ENCODE results near the gene FBXL17. TPM values are rescaled to one million over a fixed set of nuclear protein-coding genes. Genes with fewer than 3 reads are reported as not detected.
A peak's percentile ranks its signal among the peaks of the same experiment; 100 is the strongest.

The FBXL17 gene
- total RNA-seq, 1 experiment from 2014 or later: 3.5 TPM

DNA sequence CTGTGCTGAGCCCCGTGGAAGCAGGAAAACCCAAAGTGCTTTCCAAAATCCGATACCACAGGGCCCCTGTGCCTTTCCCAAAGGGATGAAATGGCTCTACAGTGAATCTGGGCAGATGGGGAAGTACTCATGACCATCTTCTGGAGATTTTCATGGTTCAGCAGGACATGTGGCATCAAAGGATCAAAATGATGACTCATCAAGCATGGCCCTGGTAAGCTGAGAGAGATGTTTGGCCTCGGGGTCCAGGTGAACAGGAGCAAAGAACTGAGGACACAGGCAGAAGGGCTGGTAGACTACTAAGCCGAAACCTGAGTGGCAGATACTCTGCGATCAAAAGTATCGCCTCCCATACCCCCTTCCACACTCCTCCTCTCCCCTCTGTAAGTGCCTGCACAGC, 551.1 kb downstream of the FBXL17 start:
- ChIA-PET POLR2A (no interaction called here), CTCF (interaction anchor here (0.7 kb wide), 1 partner anchor 259 kb away, joined by 3 read pairs; no protein-coding TSS in a partner anchor)
- no peak for TF ChIP-seq NR1H2 (CRISPR knock-in tag; IDR thresholded peaks at IDR 0.05)
- TF ChIP-seq RORB (CRISPR knock-in tag; IDR thresholded peaks at IDR 0.05): no peak
- TF ChIP-seq, protein P1, sequence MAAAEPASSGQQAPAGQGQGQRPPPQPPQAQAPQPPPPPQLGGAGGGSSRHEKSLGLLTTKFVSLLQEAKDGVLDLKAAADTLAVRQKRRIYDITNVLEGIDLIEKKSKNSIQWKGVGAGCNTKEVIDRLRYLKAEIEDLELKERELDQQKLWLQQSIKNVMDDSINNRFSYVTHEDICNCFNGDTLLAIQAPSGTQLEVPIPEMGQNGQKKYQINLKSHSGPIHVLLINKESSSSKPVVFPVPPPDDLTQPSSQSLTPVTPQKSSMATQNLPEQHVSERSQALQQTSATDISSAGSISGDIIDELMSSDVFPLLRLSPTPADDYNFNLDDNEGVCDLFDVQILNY (CRISPR knock-in tag; IDR thresholded peaks at IDR 0.05): no peak
- TF ChIP-seq, protein P2, sequence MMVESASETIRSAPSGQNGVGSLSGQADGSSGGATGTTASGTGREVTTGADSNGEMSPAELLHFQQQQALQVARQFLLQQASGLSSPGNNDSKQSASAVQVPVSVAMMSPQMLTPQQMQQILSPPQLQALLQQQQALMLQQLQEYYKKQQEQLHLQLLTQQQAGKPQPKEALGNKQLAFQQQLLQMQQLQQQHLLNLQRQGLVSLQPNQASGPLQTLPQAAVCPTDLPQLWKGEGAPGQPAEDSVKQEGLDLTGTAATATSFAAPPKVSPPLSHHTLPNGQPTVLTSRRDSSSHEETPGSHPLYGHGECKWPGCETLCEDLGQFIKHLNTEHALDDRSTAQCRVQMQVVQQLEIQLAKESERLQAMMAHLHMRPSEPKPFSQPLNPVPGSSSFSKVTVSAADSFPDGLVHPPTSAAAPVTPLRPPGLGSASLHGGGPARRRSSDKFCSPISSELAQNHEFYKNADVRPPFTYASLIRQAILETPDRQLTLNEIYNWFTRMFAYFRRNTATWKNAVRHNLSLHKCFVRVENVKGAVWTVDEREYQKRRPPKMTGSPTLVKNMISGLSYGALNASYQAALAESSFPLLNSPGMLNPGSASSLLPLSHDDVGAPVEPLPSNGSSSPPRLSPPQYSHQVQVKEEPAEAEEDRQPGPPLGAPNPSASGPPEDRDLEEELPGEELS (CRISPR knock-in tag; IDR thresholded peaks at IDR 0.05): no peak
- no peak for TF ChIP-seq CBFB (CRISPR knock-in tag; IDR thresholded peaks at IDR 0.05; ENCODE audit: low read depth)
- TF ChIP-seq, protein P3, sequence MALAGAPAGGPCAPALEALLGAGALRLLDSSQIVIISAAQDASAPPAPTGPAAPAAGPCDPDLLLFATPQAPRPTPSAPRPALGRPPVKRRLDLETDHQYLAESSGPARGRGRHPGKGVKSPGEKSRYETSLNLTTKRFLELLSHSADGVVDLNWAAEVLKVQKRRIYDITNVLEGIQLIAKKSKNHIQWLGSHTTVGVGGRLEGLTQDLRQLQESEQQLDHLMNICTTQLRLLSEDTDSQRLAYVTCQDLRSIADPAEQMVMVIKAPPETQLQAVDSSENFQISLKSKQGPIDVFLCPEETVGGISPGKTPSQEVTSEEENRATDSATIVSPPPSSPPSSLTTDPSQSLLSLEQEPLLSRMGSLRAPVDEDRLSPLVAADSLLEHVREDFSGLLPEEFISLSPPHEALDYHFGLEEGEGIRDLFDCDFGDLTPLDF (CRISPR knock-in tag; IDR thresholded peaks at IDR 0.05): no peak
- TF ChIP-seq STAT6 (CRISPR knock-in tag; conservative IDR thresholded peaks at IDR 0.05; ENCODE audit: low read depth): no peak
- TF ChIP-seq, protein P4, sequence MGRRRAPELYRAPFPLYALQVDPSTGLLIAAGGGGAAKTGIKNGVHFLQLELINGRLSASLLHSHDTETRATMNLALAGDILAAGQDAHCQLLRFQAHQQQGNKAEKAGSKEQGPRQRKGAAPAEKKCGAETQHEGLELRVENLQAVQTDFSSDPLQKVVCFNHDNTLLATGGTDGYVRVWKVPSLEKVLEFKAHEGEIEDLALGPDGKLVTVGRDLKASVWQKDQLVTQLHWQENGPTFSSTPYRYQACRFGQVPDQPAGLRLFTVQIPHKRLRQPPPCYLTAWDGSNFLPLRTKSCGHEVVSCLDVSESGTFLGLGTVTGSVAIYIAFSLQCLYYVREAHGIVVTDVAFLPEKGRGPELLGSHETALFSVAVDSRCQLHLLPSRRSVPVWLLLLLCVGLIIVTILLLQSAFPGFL (CRISPR knock-in tag; IDR thresholded peaks at IDR 0.05; ENCODE audit: borderline replicate concordance): no peak
- DNase-seq (ENCODE audit: low spot score): no peak
- Mint-ChIP-seq H3K36me3 (no peaks in the 10 kb centered on the region), H3K27ac (no peak overlapping the region), H3K4me3 (no peak overlapping the region), H3K27me3 (ENCODE audit: low read depth) (0 out of 2 replicates have a peak, but pooled peaks cover 2% of the 10 kb centered on the region), H3K4me1 (peaks cover 31% of the 10 kb centered on the region), H3K9me3 (no peaks in the 10 kb centered on the region)
- no peak for ATAC-seq

DNA sequence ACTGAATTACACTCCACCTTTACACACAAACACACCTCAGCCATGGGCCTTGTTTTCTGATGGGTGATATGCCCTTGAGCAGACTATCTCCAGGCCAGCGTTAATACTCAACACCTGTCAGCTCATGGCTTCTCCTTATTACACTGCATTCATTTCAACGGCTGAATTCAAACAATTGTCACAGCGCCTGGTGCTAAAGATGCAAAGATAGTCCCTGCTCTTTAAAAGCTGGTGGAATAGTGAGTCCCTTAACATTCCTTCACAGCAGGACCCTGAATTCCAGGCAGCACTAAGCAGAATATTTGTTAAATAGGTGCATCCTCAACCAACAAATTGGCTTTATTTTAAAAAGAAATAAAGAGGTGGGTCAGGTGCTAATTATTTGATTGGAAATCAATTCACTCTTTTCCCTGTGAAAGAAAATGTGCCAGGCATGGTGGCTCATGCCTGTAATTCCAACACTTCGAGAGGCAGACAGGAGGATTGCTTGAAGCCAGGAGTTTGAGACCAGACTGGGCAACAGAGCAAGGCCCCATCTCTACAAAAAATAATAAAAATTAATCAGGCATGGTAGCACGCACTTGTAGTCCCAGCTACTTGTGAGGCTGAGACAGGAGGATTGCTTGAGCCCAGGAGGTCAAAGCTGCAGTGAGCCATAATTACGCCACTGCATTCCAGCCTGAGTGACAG, 555.4 kb downstream of the FBXL17 start:
- Mint-ChIP-seq H3K9me3 (peaks cover 16% of the 10 kb centered on the region), H3K27me3 (ENCODE audit: low read depth) (0 out of 2 replicates have a peak, but pooled peaks cover 2% of the 10 kb centered on the region), H3K4me3 (peak overlapping the region; percentile 13; the same call in 1 of the 2 replicates), H3K27ac (peak overlapping the region; percentile 91), H3K4me1 (peaks cover 34% of the 10 kb centered on the region), H3K36me3 (peaks cover 15% of the 10 kb centered on the region)
- ChIA-PET CTCF (no interaction called here), POLR2A (no interaction called here)
- DNase-seq (ENCODE audit: low spot score): no peak
- ATAC-seq: peak; percentile 94
- TF ChIP-seq SOX15 (CRISPR knock-in tag; IDR thresholded peaks at IDR 0.05) (no peak), ZNF671 (CRISPR knock-in tag; IDR thresholded peaks at IDR 0.05) (no peak), ZNF121 (CRISPR knock-in tag; IDR thresholded peaks at IDR 0.05) (peak; percentile 97), NR1H2 (CRISPR knock-in tag; IDR thresholded peaks at IDR 0.05) (no peak), ETV6 (CRISPR knock-in tag; IDR thresholded peaks at IDR 0.05) (no peak), EMX1 (CRISPR knock-in tag; IDR thresholded peaks at IDR 0.05) (no peak), SMAD4 (CRISPR knock-in tag; IDR thresholded peaks at IDR 0.05) (no peak), ERG (CRISPR knock-in tag; IDR thresholded peaks at IDR 0.05) (no peak), ZBTB21 (CRISPR knock-in tag; IDR thresholded peaks at IDR 0.05; ENCODE audit: borderline replicate concordance) (no peak), ZNF317 (CRISPR knock-in tag; IDR thresholded peaks at IDR 0.05; ENCODE audit: borderline replicate concordance, low read depth) (no peak), ZNF281 (CRISPR knock-in tag; IDR thresholded peaks at IDR 0.05) (no peak), HMGXB4 (CRISPR knock-in tag; IDR thresholded peaks at IDR 0.05) (no peak)

Measured in WTC11 (cell line).